HFF-Myc (cell line): ENCODE measurements around the gene TRIO.

Source experiments
- DNase-seq: peaks from one replicate; pipeline ENCODE4 v3.0.0-alpha.2; 2011; ENCODE audit warnings: low read depth; ENCODE audit errors: extremely low read depth
- H3K4me3 ChIP-seq: replicated peaks from 2 replicates; pipeline ENCODE4 v1.5.1; 2011; ENCODE audit warnings: low read depth, mild to moderate bottlenecking, control low read depth, low read length
- TF ChIP-seq, protein P1 (sequence below): IDR thresholded peaks from 2 replicates; pipeline ENCODE4 v1.5.1; 2012; ENCODE audit warnings: mild to moderate bottlenecking, low read depth, low read length, control low read depth; ENCODE audit errors: missing control alignments

The TRIO gene

DNA sequence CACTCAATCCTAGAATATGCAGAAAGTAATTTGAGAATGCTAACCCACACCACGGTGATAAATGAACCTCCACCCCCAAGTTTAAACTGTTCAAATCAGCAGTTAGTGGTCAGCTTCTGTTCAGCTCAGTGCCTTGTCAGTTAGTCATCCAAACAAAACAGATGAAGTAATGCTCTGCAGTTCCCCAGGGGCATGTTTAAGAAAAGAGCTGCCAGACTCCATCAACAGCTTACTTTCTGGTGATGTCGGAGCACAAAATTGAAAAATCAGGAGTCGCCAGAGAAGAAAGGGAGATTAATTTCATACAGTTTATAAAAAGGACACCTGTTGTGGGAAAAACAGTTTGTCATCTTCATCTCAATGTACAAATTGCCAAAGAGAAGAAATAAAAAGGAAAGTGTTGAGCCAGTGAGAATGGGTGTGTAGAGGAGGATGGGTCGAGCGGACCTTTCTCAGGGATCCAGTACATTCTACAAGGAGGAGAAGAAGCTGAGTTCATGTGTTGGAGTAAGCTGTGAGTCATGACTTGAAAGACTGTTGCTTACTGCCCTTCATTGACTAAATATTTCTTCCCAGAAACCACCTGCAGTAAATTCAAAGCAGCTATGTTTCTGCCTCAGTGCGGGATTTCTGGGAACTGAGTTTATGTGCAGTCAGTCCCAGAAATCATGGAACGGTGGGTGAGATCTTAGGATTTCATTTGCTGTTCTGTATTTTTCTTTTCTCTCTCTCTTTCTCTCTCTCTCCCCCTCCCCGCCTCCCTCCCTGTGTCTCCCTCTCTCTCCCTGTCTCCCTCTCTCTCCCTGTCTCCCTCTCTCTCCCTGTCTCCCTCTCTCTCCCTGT is 13.7 kb downstream of the TRIO start:
- TF ChIP-seq, protein P1, sequence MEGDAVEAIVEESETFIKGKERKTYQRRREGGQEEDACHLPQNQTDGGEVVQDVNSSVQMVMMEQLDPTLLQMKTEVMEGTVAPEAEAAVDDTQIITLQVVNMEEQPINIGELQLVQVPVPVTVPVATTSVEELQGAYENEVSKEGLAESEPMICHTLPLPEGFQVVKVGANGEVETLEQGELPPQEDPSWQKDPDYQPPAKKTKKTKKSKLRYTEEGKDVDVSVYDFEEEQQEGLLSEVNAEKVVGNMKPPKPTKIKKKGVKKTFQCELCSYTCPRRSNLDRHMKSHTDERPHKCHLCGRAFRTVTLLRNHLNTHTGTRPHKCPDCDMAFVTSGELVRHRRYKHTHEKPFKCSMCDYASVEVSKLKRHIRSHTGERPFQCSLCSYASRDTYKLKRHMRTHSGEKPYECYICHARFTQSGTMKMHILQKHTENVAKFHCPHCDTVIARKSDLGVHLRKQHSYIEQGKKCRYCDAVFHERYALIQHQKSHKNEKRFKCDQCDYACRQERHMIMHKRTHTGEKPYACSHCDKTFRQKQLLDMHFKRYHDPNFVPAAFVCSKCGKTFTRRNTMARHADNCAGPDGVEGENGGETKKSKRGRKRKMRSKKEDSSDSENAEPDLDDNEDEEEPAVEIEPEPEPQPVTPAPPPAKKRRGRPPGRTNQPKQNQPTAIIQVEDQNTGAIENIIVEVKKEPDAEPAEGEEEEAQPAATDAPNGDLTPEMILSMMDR: no peak
- peak; percentile 86 for DNase-seq
- H3K4me3 ChIP-seq: peak overlapping the region; percentile 18

DNA sequence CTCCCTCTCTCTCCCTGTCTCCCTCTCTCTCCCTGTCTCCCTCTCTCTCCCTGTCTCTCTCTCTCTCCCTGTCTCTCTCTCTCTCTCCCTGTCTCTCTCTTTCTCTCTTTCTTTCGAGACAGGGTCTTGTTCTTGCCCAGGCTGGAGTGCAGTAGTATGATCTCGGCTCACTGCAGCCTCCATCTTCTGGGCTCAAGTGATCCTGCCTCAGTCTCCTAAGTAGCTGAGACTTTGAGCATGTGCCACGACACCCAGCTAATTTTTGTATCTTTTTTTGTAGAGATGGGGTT is 14.3 kb downstream of the TRIO start:
- TF ChIP-seq, protein P1: no peak
- peak overlapping the region; percentile 18 for H3K4me3 ChIP-seq
- DNase-seq: no peak

DNA sequence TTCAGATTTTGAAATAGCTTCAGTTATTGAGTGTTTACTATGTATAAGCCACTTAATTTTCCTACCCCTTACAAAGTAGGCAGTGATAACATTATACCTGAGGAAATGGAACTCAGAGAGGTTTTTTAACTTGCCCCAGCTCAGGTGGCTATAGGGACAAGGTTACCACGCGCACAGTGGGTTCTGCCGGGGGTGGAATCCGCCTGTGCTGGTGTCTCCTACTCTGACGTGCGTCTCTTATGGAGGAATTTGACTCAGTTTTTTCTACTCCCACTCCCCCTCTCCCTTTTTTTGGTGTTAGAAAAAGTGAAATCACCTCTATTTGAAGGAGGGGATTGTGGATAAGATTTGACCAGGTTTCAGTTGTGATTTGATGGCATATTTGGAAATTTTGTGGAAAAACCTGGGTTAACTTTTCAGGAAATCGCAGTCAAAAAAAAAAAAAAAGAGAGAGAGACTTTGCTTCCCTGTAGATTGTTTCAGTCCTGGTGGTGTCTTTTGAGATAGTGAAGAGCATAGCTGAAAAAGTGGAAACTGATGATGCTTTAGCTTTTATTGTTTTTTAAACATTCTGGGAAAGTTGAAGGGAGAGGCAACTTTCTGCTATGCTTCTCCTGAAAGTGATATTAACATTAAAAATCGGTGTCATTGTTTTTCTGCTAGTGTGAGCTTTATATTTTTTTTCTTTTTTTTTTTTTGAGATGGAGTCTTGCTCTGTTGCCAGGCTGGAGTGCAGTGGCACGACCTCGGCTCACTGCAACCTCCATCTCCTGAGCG is 15.9 kb downstream of the TRIO start:
- DNase-seq: no peak
- TF ChIP-seq, protein P1: no peak
- no peak overlapping the region for H3K4me3 ChIP-seq

DNA sequence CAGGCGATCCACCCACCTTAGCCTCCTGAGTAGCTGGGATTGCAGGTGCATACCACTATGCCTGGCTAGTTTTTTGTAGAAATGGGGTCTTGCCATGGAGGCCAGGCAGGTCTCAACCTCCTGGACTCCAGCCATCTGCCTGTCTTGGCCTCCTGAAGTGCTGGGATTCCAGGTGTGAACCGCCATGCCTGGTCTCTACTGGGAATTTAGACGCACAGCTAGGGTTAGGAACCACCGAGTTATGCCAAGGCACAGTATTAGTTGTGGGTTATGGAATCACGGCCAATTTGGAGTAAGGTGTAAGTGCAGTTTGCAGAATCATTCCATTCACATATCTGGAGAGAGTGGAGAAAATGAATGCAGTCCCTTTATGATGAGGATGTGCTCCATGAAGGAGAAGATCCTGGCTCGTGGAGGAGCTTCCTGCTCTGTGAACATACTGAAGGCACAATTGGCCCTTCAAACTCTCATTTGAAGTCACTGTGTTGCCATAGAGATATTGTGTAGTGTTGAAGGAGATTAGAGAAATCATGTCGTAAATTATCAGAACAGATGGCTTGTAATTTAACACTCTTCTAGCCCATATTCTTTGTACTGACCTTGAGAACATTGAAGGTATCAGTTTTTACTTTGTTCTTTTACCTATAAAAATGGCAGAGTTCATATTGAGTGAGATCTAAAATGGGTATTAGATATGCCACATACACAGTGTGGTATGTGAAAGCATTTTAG is 18.8 kb downstream of the TRIO start:
- no peak for DNase-seq
- H3K4me3 ChIP-seq: no peak overlapping the region
- TF ChIP-seq, protein P1: no peak

DNA sequence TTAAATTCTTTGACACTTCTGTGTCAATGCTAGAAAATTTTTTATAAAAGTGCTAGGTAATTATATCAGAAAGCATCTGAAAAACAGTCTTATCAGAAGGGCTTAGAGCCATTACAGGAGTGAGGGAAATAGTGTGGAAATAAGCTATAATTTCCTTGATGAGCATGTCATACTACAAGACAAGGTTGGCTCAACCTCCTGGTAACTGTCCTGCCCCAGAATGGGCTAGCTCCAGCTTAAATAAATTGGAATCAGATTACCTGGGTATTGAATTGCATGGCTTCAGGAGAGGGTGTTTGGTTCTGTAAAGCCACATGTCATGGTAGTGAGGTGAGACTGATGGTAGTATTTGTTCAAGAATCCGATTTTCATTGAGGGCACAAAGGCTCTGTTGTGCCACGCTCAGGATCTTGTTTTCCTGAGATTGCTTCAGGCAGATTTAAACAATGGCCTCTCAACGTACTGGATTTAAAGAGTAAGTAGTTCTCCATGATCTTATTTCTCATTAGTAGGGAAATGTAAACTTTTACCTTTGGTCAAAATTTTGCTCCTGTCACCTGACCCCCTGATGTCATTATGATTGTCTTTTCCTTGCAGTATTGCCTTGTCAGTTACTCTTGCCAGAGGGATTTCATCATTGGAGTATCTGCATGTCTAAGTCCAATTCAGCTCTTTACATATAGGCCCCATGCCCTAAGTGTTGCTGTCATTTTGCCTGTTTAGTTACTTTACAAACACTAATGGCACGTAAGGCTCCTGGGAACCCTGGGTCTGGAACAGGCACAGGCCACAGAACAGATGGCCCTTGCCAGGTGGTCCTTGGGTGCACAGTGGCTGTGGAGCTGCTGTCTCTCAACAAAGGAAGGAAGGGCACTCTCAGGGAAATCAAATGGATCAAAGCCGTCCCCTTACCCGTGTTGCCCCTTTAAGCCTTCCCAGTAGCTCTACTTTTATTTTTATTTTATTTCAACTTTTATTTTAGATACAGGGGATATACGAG is 21.3 kb downstream of the TRIO start:
- no peak overlapping the region for H3K4me3 ChIP-seq
- TF ChIP-seq, protein P1: no peak
- DNase-seq: no peak
